CD8-positive, alpha-beta memory T cell (primary cell): ENCODE data around the gene RFX3. TPM values are rescaled to one million over a fixed set of nuclear protein-coding genes. Genes with fewer than 3 reads are reported as not detected.
A peak's percentile ranks its signal among the peaks of the same experiment; 100 is the strongest.

Experiments
- CTCF ChIA-PET: fragments of 350-600 bp; sonication (Branson Sonifier 250); formaldehyde crosslinking; loops from one replicate; lab custom pipeline; 2021; ENCODE audit warnings: antibody characterized with exemption; lab: Charles Lee
- POLR2A ChIA-PET: fragments of 350-600 bp; sonication (Branson Sonifier 250); formaldehyde crosslinking; loops from one replicate; lab custom pipeline; 2021; ENCODE audit warnings: antibody characterized with exemption; lab: Charles Lee
- DNase-seq, 5 donors: peaks; one replicate each; pipeline versions ENCODE4 v3.0.0 to v3.0.0-alpha.2; 2020 to 2022; ENCODE audit warnings: mixed read lengths in 1 of 5
- H3K27ac ChIP-seq: one replicate; pipeline ENCODE4 v1.7.0; 2013; ENCODE audit warnings: low read depth, mild to moderate bottlenecking, low read length, moderate library complexity
- H3K27me3 ChIP-seq: 2 replicates; pipeline ENCODE4 v1.7.0; 2013; ENCODE audit warnings: low read length, mild to moderate bottlenecking; ENCODE audit not compliant: insufficient read depth, poor library complexity, severe bottlenecking
- H3K36me3 ChIP-seq: 2 replicates; pipeline ENCODE4 v1.7.0; 2013; ENCODE audit warnings: mild to moderate bottlenecking, low read length, moderate library complexity; ENCODE audit not compliant: insufficient read depth
- H3K4me1 ChIP-seq: 2 replicates; pipeline ENCODE4 v1.7.0; 2013; ENCODE audit warnings: mild to moderate bottlenecking, low read length, moderate library complexity; ENCODE audit not compliant: insufficient read depth
- H3K4me3 ChIP-seq: 2 replicates; pipeline ENCODE4 v1.7.0; 2013; ENCODE audit warnings: mild to moderate bottlenecking, low read length
- H3K9me3 ChIP-seq: 2 replicates; pipeline ENCODE4 v1.7.0; 2013; ENCODE audit warnings: mild to moderate bottlenecking, low read length
- H3K27ac Mint-ChIP-seq, 8 donors: one replicate each; pipeline ENCODE4 v1.8.0; 2020 to 2021; ENCODE audit warnings: mixed read lengths in 8 of 8, mild to moderate bottlenecking in 6 of 8, inconsistent platforms in 3 of 8, moderate library complexity in 3 of 8
- H3K27me3 Mint-ChIP-seq, 2 donors: one replicate each; pipeline ENCODE4 v1.8.0; 2020 to 2021; ENCODE audit warnings: mixed read lengths in 2 of 2, mild to moderate bottlenecking in 1 of 2, moderate library complexity in 1 of 2
- H3K36me3 Mint-ChIP-seq, 3 donors: one replicate each; pipeline ENCODE4 v1.8.0; 2020 to 2021; ENCODE audit warnings: mixed read lengths in 3 of 3, inconsistent platforms in 1 of 3, mild to moderate bottlenecking in 1 of 3
- H3K4me1 Mint-ChIP-seq, 3 donors: one replicate each; pipeline ENCODE4 v1.8.0; 2020 to 2021; ENCODE audit warnings: mixed read lengths in 3 of 3, inconsistent platforms in 1 of 3, mild to moderate bottlenecking in 1 of 3
- H3K4me3 Mint-ChIP-seq, 7 donors: one replicate each; pipeline ENCODE4 v1.8.0; 2020 to 2021; ENCODE audit warnings: mixed read lengths in 7 of 7, mild to moderate bottlenecking in 6 of 7, moderate library complexity in 4 of 7, inconsistent platforms in 2 of 7
- H3K9me3 Mint-ChIP-seq, 5 donors: one replicate each; pipeline ENCODE4 v1.8.0; 2020 to 2022; ENCODE audit warnings: mixed read lengths in 5 of 5, mild to moderate bottlenecking in 3 of 5, moderate library complexity in 2 of 5, inconsistent platforms in 1 of 5
- polyA plus RNA-seq: library from polyadenylated mRNA; unstranded; fragments of 300-500 nt; fragmentation: Illumina TruSeq; gene quantifications from one replicate; pipeline ENCODE4 v1.2.3, GENCODE V29; 2021
- total RNA-seq, 2 experiments: library from RNA; stranded (reverse); gene quantifications; one replicate each; pipeline ENCODE4 v1.2.3, GENCODE V29; 2021

RFX3 gene
- total and polyA plus RNA-seq, 3 experiments from 2014 or later: 5.3 to 14.6 (median 14.1) TPM

- peak overlapping the region in 1 of 7 donors; percentile 20 for H3K4me3 Mint-ChIP-seq
- H3K4me3 ChIP-seq: no peak overlapping the region
- ChIA-PET CTCF (no interaction called here), POLR2A (no interaction called here)
- H3K36me3 ChIP-seq: no peaks in the 10 kb centered on the region
- H3K27ac Mint-ChIP-seq: no peak overlapping the region
- no peaks in the 10 kb centered on the region for H3K9me3 Mint-ChIP-seq
- no peak overlapping the region for H3K27ac ChIP-seq
- H3K4me1 ChIP-seq: no peaks in the 10 kb centered on the region
- no peak for DNase-seq
- peaks cover 0 to 5% (median 3%) of the 10 kb centered on the region in 3 donors for H3K4me1 Mint-ChIP-seq
- H3K27me3 Mint-ChIP-seq: peaks cover 14 to 48% of the 10 kb centered on the region in 2 donors
- H3K36me3 Mint-ChIP-seq: no peaks in the 10 kb centered on the region
- H3K9me3 ChIP-seq: no peaks in the 10 kb centered on the region
- no peaks in the 10 kb centered on the region for H3K27me3 ChIP-seq
Measured at GRCh38 chr9:3180696-3181048, 345.1 kb downstream of the RFX3 start.

- Mint-ChIP-seq H3K36me3 (no peaks in the 10 kb centered on the region), H3K9me3 (peaks cover 0 to 3% (median 0%) of the 10 kb centered on the region in 5 donors), H3K4me1 (peaks cover 0 to 5% (median 3%) of the 10 kb centered on the region in 3 donors), H3K27ac (no peak overlapping the region), H3K4me3 (no peak overlapping the region), H3K27me3 (peaks cover 12 to 45% of the 10 kb centered on the region in 2 donors)
- Histone ChIP-seq H3K4me1 (no peaks in the 10 kb centered on the region), H3K36me3 (no peaks in the 10 kb centered on the region), H3K9me3 (no peaks in the 10 kb centered on the region), H3K27me3 (no peaks in the 10 kb centered on the region), H3K4me3 (no peak overlapping the region), H3K27ac (no peak overlapping the region)
- ChIA-PET CTCF (interaction anchor here (1.4 kb wide), 1 partner anchor 9 kb away, joined by 3 read pairs; no protein-coding TSS in a partner anchor), POLR2A (no interaction called here)
- DNase-seq: no peak
Measured at GRCh38 chr9:3179711-3180110, 346.1 kb downstream of the RFX3 start.

GRCh38 chr9:3177936-3178335 lies 347.9 kb downstream of the RFX3 start:
- ChIA-PET POLR2A (no interaction called here), CTCF (no interaction called here)
- no peaks in the 10 kb centered on the region for H3K36me3 ChIP-seq
- Mint-ChIP-seq H3K9me3 (peaks cover 0 to 3% (median 0%) of the 10 kb centered on the region in 5 donors), H3K4me1 (peaks cover 0 to 5% (median 3%) of the 10 kb centered on the region in 3 donors), H3K36me3 (no peaks in the 10 kb centered on the region), H3K27me3 (peaks cover 14 to 46% of the 10 kb centered on the region in 2 donors), H3K27ac (no peak overlapping the region), H3K4me3 (no peak overlapping the region)
- H3K27ac ChIP-seq: no peak overlapping the region
- H3K9me3 ChIP-seq: no peaks in the 10 kb centered on the region
- H3K4me1 ChIP-seq: no peaks in the 10 kb centered on the region
- DNase-seq: no peak
- no peaks in the 10 kb centered on the region for H3K27me3 ChIP-seq
- no peak overlapping the region for H3K4me3 ChIP-seq

- no peak for DNase-seq
- no peaks in the 10 kb centered on the region for H3K36me3 ChIP-seq
- CTCF ChIA-PET: no interaction called here
- Mint-ChIP-seq H3K36me3 (no peaks in the 10 kb centered on the region), H3K27ac (no peak overlapping the region), H3K27me3 (peaks cover 13 to 41% of the 10 kb centered on the region in 2 donors), H3K4me3 (peak overlapping the region in 1 of 7 donors; percentile 13), H3K4me1 (peaks cover 0 to 5% (median 2%) of the 10 kb centered on the region in 3 donors), H3K9me3 (peaks cover 0 to 3% (median 0%) of the 10 kb centered on the region in 5 donors)
- H3K4me1 ChIP-seq: no peaks in the 10 kb centered on the region
- H3K9me3 ChIP-seq: no peaks in the 10 kb centered on the region
- no peak overlapping the region for H3K4me3 ChIP-seq
- POLR2A ChIA-PET: no interaction called here
- H3K27me3 ChIP-seq: no peaks in the 10 kb centered on the region
- no peak overlapping the region for H3K27ac ChIP-seq
Measured at GRCh38 chr9:3177146-3177761, 348.5 kb downstream of the RFX3 start.

- peaks cover 0 to 3% (median 0%) of the 10 kb centered on the region in 5 donors for H3K9me3 Mint-ChIP-seq
- no peaks in the 10 kb centered on the region for H3K27me3 ChIP-seq
- H3K36me3 ChIP-seq: no peaks in the 10 kb centered on the region
- H3K27ac Mint-ChIP-seq: no peak overlapping the region
- no peak overlapping the region for H3K27ac ChIP-seq
- H3K4me3 Mint-ChIP-seq: no peak overlapping the region
- no peak overlapping the region for H3K4me3 ChIP-seq
- POLR2A ChIA-PET: no interaction called here
- peaks cover 11 to 31% of the 10 kb centered on the region in 2 donors for H3K27me3 Mint-ChIP-seq
- no peaks in the 10 kb centered on the region for H3K4me1 ChIP-seq
- H3K9me3 ChIP-seq: no peaks in the 10 kb centered on the region
- H3K36me3 Mint-ChIP-seq: no peaks in the 10 kb centered on the region
- H3K4me1 Mint-ChIP-seq: no peaks in the 10 kb centered on the region
- CTCF ChIA-PET: no interaction called here
- no peak for DNase-seq
Measured at GRCh38 chr9:3173374-3173773, 352.4 kb downstream of the RFX3 start.

GRCh38 chr9:3170819-3171218 lies 355.0 kb downstream of the RFX3 start:
- ChIA-PET POLR2A (no interaction called here), CTCF (no interaction called here)
- no peak for DNase-seq
- H3K36me3 Mint-ChIP-seq: no peaks in the 10 kb centered on the region
- Histone ChIP-seq H3K27me3 (no peaks in the 10 kb centered on the region), H3K4me3 (no peak overlapping the region), H3K4me1 (no peaks in the 10 kb centered on the region), H3K36me3 (no peaks in the 10 kb centered on the region), H3K27ac (no peak overlapping the region), H3K9me3 (no peaks in the 10 kb centered on the region)
- no peak overlapping the region for H3K27ac Mint-ChIP-seq
- H3K4me3 Mint-ChIP-seq: no peak overlapping the region
- peaks cover 10 to 34% of the 10 kb centered on the region in 2 donors for H3K27me3 Mint-ChIP-seq
- peaks cover 0 to 3% (median 0%) of the 10 kb centered on the region in 5 donors for H3K9me3 Mint-ChIP-seq
- H3K4me1 Mint-ChIP-seq: no peaks in the 10 kb centered on the region
